K562 (cell line): ENCODE data around the gene EIF3I. TPM values are rescaled to one million over a fixed set of nuclear protein-coding genes. Genes with fewer than 3 reads are reported as not detected.

Experiments used
- CREM ChIP-seq: IDR thresholded peaks from 2 replicates; pipeline ENCODE4 v1.6.1; 2014; ENCODE audit warnings: antibody characterized with exemption, low read depth
- CTCF ChIP-seq, 3 experiments: IDR thresholded peaks in 2 of 3; conservative IDR thresholded peaks in 1 of 3; 2 replicates each; pipeline ENCODE4 v1.5.1; 2011 to 2012; ENCODE audit warnings: low read length in 3 of 3, mild to moderate bottlenecking in 3 of 3, control low read depth in 2 of 3, improper control_type of control experiment in 1 of 3, inconsistent platforms in 1 of 3, low read depth in 1 of 3, mixed read lengths in 1 of 3, moderate library complexity in 1 of 3; ENCODE audit not compliant: insufficient read depth in 2 of 3
- DNMT1 ChIP-seq: fragments of 450-650 bp; IDR thresholded peaks from 2 replicates; pipeline ENCODE4 v1.6.1; 2016; ENCODE audit warnings: antibody characterized with exemption, mild to moderate bottlenecking
- E2F8 ChIP-seq: fragments of 450-650 bp; IDR thresholded peaks from 2 replicates; pipeline ENCODE4 v1.7.1; 2018; ENCODE audit warnings: mild to moderate bottlenecking, low read depth; ENCODE audit not compliant: partially characterized antibody
- ESRRB ChIP-seq: fragments of 250-450 bp; sonication (Bioruptor Pico); IDR thresholded peaks from 2 replicates; pipeline ENCODE4 v1.5.0; 2020; ENCODE audit warnings: mild to moderate bottlenecking, moderate library complexity, borderline replicate concordance
- FOXP1 ChIP-seq: sonication (generic); formaldehyde crosslinking; IDR thresholded peaks from 2 replicates; pipeline ENCODE4 v1.8.0; 2022; ENCODE audit warnings: mild to moderate bottlenecking, missing genetic modification reagents
- GATAD2A ChIP-seq: fragments of 450-650 bp; IDR thresholded peaks from 2 replicates; pipeline ENCODE4 v1.6.1; 2017
- HMGN3 ChIP-seq: IDR thresholded peaks from 2 replicates; pipeline ENCODE4 v1.6.1; 2011; ENCODE audit warnings: borderline replicate concordance, low read depth, mild to moderate bottlenecking, mixed read lengths, low read length; ENCODE audit not compliant: insufficient read length; ENCODE audit errors: extremely low read depth
- IRF1 ChIP-seq: sonication (generic); formaldehyde crosslinking; IDR thresholded peaks from 2 replicates; pipeline ENCODE4 v1.8.0; 2022; ENCODE audit warnings: missing genetic modification reagents, mild to moderate bottlenecking, borderline replicate concordance
- KLF6 ChIP-seq: fragments of 250-450 bp; sonication (Bioruptor Pico); IDR thresholded peaks from 2 replicates; pipeline ENCODE4 v1.4.0; 2020; ENCODE audit warnings: mild to moderate bottlenecking, moderate library complexity, borderline replicate concordance
- MCM3 ChIP-seq: fragments of 450-650 bp; IDR thresholded peaks from 2 replicates; pipeline ENCODE4 v1.6.1; 2016
- MTA1 ChIP-seq: fragments of 450-650 bp; IDR thresholded peaks from 2 replicates; pipeline ENCODE4 v1.6.1; 2017; ENCODE audit warnings: borderline replicate concordance
- NCOR1 ChIP-seq: fragments of 450-650 bp; IDR thresholded peaks from 2 replicates; pipeline ENCODE4 v1.6.1; 2016; ENCODE audit warnings: mild to moderate bottlenecking, moderate library complexity
- NELFE ChIP-seq: IDR thresholded peaks from 2 replicates; pipeline ENCODE4 v1.6.1; 2011; ENCODE audit warnings: mild to moderate bottlenecking; ENCODE audit not compliant: insufficient read depth, insufficient read length
- NFYB ChIP-seq: IDR thresholded peaks from 2 replicates; pipeline ENCODE4 v1.6.1; 2011; ENCODE audit warnings: mild to moderate bottlenecking, moderate library complexity; ENCODE audit not compliant: insufficient read length; ENCODE audit errors: extremely low read depth
- RBM22 ChIP-seq: fragments of 200-400 bp; formaldehyde crosslinking; IDR thresholded peaks from 2 replicates; pipeline ENCODE4 v1.6.1; 2018; ENCODE audit warnings: low read length, low read depth; ENCODE audit not compliant: poor library complexity, severe bottlenecking
- RFX7 ChIP-seq: fragments of 250-450 bp; sonication (Bioruptor Pico); IDR thresholded peaks from 2 replicates; pipeline ENCODE4 v1.5.1; 2021; ENCODE audit warnings: mild to moderate bottlenecking
- SPI1 ChIP-seq: IDR thresholded peaks from 2 replicates; pipeline ENCODE4 v1.6.1; 2011; ENCODE audit warnings: low read depth, low read length, control low read depth, borderline replicate concordance
- ZBTB43 ChIP-seq: sonication (generic); formaldehyde crosslinking; IDR thresholded peaks from 2 replicates; pipeline ENCODE4 v1.8.0; 2023; ENCODE audit warnings: mild to moderate bottlenecking, missing genetic modification reagents
- ZNF3 ChIP-seq: fragments of 250-450 bp; sonication (Bioruptor Pico); IDR thresholded peaks from 2 replicates; pipeline ENCODE4 v1.5.0; 2021; ENCODE audit warnings: mild to moderate bottlenecking, moderate library complexity
- ZZZ3 ChIP-seq: fragments of 450-650 bp; IDR thresholded peaks from 2 replicates; pipeline ENCODE4 v1.6.1; 2016; ENCODE audit warnings: antibody characterized with exemption, mild to moderate bottlenecking, moderate library complexity
- polyA plus RNA-seq, 8 experiments: library from polyadenylated mRNA; depleted of rRNA in 4 of 8; stranded (reverse) in 5 of 8; unstranded in 3 of 8; fragments of >200 nt; fragmentation: Nextera tagmentation in 2 of 8; fragmentation: Illumina TruSeq in 1 of 8; extraction: Ambion mirVana in 2 of 8; extraction: Trizol in 1 of 8; gene quantifications; 2 replicates each; pipeline versions ENCODE4 v1.2.1 to v1.2.3, GENCODE V29; 2011 to 2014; ENCODE audit warnings: inconsistent platforms in 1 of 8, missing spikeins in 1 of 8
- total RNA-seq, 7 experiments: library from RNA; depleted of rRNA in 6 of 7; stranded (reverse); fragments of >200 nt in 6 of 7; fragmentation: Illumina TruSeq in 2 of 7; extraction: Trizol in 2 of 7; gene quantifications; 2 replicates each; pipeline versions ENCODE4 v1.2.1 to v1.2.3, GENCODE V29; 2011 to 2021; ENCODE audit warnings: low replicate concordance in 1 of 7

EIF3I gene
- total and polyA plus RNA-seq, 9 of the 15 experiments (the other 6 are each of a cell fraction or from before 2014, with no cell fraction given) = 414 to 1,526 (median 635) TPM

- TF ChIP-seq DNMT1 = no peak
- no peak; the same call in 1 of the 2 replicates for TF ChIP-seq NCOR1
- no peak for TF ChIP-seq ZBTB43 (CRISPR knock-in tag)
- peak; percentile 79 for TF ChIP-seq HMGN3
- no peak for TF ChIP-seq ESRRB
- peak in 2 of 3 experiments; percentile 23 to 30; a peak in 2 of 6 replicates for TF ChIP-seq CTCF (IDR thresholded peaks at IDR 0.05 in 2 of 3, conservative IDR thresholded peaks at IDR 0.05 in 1 of 3; ENCODE audit: insufficient read depth in 2 of 3, low read depth in 1 of 3, low read length in 3 of 3)
- peak; percentile 88 for TF ChIP-seq FOXP1
- TF ChIP-seq E2F8 = peak; percentile 22
- peak; percentile 98 for TF ChIP-seq MTA1
- no peak for TF ChIP-seq KLF6
- TF ChIP-seq IRF1 (CRISPR knock-in tag) = 0 out of 2 replicates have a peak, but pooled peaks have one; percentile 13
- no peak for TF ChIP-seq NELFE
- no peak for TF ChIP-seq NFYB
- TF ChIP-seq RFX7 (CRISPR knock-in tag) = no peak
- TF ChIP-seq ZNF3 (CRISPR knock-in tag) = no peak
- TF ChIP-seq CREM = peak; percentile 99
- no peak for TF ChIP-seq MCM3
- no peak for TF ChIP-seq SPI1
- TF ChIP-seq GATAD2A = no peak
- peak; percentile 95 for TF ChIP-seq RBM22
- TF ChIP-seq ZZZ3 = 0 out of 2 replicates have a peak, but pooled peaks have one; percentile 57
Observed at GRCh38 chr1:32205401-32206370, 16.5 kb upstream of the EIF3I start, which contains the start of gene IQCC (continued).
